Astrocyte (in vitro differentiated cells and primary cell): ENCODE results near the gene ANXA2R. TPM values are rescaled to one million over a fixed set of nuclear protein-coding genes. Genes with fewer than 3 reads are reported as not detected.

ENCODE experiments used
- DNase-seq: peaks from one replicate; pipeline ENCODE4 v3.0.0-alpha.2; 2010; ENCODE audit warnings: low read depth
- FAIRE-seq: peaks from 2 replicates; lab custom pipeline; 2011; peaks lifted over from hg19 to GRCh38; lab: Jason Lieb, UNC
- H2AFZ ChIP-seq: 2 replicates; pipeline ENCODE4 v1.6.0; 2012; ENCODE audit warnings: low read depth, low read length, inconsistent platforms
- H3K27ac ChIP-seq: 2 replicates; pipeline ENCODE4 v1.5.1; 2011; ENCODE audit warnings: low read depth, low read length, inconsistent platforms
- H3K27me3 ChIP-seq: 2 replicates; pipeline ENCODE4 v1.6.0; 2011; ENCODE audit warnings: low read length, inconsistent platforms; ENCODE audit not compliant: insufficient read depth
- H3K36me3 ChIP-seq: 2 replicates; pipeline ENCODE4 v1.5.1; 2011; ENCODE audit warnings: low read length, inconsistent platforms; ENCODE audit not compliant: insufficient read depth
- H3K4me1 ChIP-seq: 2 replicates; pipeline ENCODE4 v1.5.1; 2011; ENCODE audit warnings: low read length, inconsistent platforms; ENCODE audit not compliant: insufficient read depth
- H3K4me2 ChIP-seq: 2 replicates; pipeline ENCODE4 v1.6.0; 2012; ENCODE audit warnings: low read length, inconsistent platforms
- H3K4me3 ChIP-seq: 2 replicates; pipeline ENCODE4 v1.5.1; 2011; ENCODE audit warnings: low read depth, mild to moderate bottlenecking, low read length, inconsistent platforms; ENCODE audit not compliant: insufficient read depth
- H3K79me2 ChIP-seq: 2 replicates; pipeline ENCODE4 v1.6.0; 2012; ENCODE audit warnings: mild to moderate bottlenecking, low read length, inconsistent platforms; ENCODE audit not compliant: insufficient read depth
- H3K9ac ChIP-seq: 2 replicates; pipeline ENCODE4 v1.6.0; 2012; ENCODE audit warnings: mild to moderate bottlenecking, low read length, inconsistent platforms
- H3K9me3 ChIP-seq: 2 replicates; pipeline ENCODE4 v1.5.1; 2012; ENCODE audit warnings: low read depth, mild to moderate bottlenecking, low read length, inconsistent platforms; ENCODE audit not compliant: insufficient read depth
- H4K20me1 ChIP-seq: 2 replicates; pipeline ENCODE4 v1.6.0; 2012; ENCODE audit warnings: low read length, inconsistent platforms; ENCODE audit not compliant: insufficient read depth
- H3K27ac Mint-ChIP-seq: one replicate; pipeline ENCODE4 v1.8.0; 2021; ENCODE audit warnings: mild to moderate bottlenecking, mixed read lengths; ENCODE audit not compliant: unreplicated experiment
- H3K27me3 Mint-ChIP-seq: one replicate; pipeline ENCODE4 v1.8.0; 2021; ENCODE audit warnings: low read depth, mixed read lengths; ENCODE audit not compliant: unreplicated experiment
- H3K36me3 Mint-ChIP-seq: one replicate; pipeline ENCODE4 v1.8.0; 2021; ENCODE audit warnings: low read depth, mixed read lengths; ENCODE audit not compliant: unreplicated experiment
- H3K4me1 Mint-ChIP-seq: one replicate; pipeline ENCODE4 v1.8.0; 2021; ENCODE audit warnings: low read depth, mixed read lengths; ENCODE audit not compliant: unreplicated experiment
- H3K4me3 Mint-ChIP-seq: one replicate; pipeline ENCODE4 v1.8.0; 2021; ENCODE audit warnings: mild to moderate bottlenecking, moderate library complexity, mixed read lengths; ENCODE audit not compliant: unreplicated experiment
- H3K9me3 Mint-ChIP-seq: one replicate; pipeline ENCODE4 v1.8.0; 2021; ENCODE audit warnings: mild to moderate bottlenecking, mixed read lengths; ENCODE audit not compliant: unreplicated experiment
- CTCF ChIP-seq: IDR thresholded peaks from 2 replicates; pipeline ENCODE4 v1.5.1; 2011; ENCODE audit warnings: low read depth, mild to moderate bottlenecking, inconsistent platforms, low read length, moderate library complexity; ENCODE audit not compliant: insufficient read depth
- EZH2 ChIP-seq: IDR thresholded peaks from 2 replicates; pipeline ENCODE4 v1.6.1; 2012; ENCODE audit warnings: mild to moderate bottlenecking, low read length, inconsistent platforms; ENCODE audit not compliant: insufficient read depth
- total RNA-seq: library from RNA; stranded (reverse); gene quantifications from 2 replicates; pipeline ENCODE4 v1.2.1, GENCODE V29; 2021

Gene ANXA2R
- total RNA-seq, 1 donor from 2014 or later = 0.50 TPM

DNA sequence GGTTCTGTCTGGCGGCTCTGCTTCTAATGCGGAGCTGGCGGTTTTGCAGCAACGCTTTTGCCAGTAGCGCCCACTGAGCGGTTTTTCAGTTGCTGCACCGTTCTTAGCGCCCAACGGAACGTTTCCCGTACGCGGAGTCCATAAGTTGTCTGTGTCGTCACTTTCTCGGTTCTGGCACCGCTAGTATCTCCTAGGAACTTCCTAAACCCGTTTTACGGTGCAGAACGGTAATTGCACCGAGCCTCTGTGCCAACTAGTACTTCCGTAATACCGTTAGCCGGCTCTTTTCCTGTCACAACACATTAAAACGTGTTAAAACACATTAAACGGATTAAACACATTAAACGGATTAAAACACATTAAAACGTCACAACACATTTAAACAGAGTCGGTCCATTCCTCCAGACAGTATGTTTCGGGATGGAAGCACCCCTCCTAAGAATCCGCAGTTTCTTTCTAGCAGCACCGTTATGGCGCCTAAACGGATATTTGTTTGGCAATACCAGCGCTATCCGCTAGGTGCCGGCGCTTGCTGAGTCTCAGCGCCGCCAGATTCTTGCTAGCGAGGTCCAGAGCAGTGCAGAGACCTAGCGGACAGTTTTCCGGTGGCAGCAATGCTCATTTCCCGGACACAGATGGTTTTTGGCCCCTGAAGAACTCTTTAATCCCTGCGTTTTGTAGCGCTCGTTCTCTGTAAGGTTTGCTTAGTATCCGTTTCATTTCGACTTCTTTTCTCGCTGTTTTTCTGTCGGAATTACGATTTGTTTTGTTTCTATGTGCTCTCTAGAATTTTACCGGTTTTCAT lies 45.4 kb downstream of the ANXA2R start:
- peak overlapping the region; percentile 86 for H3K27ac ChIP-seq
- no peaks in the 10 kb centered on the region for H4K20me1 ChIP-seq
- Mint-ChIP-seq H3K4me3 (peak overlapping the region; percentile 42), H3K4me1 (no peaks in the 10 kb centered on the region), H3K27ac (no peak overlapping the region), H3K36me3 (no peaks in the 10 kb centered on the region), H3K27me3 (peaks cover 26% of the 10 kb centered on the region), H3K9me3 (peaks cover 10% of the 10 kb centered on the region)
- peak overlapping the region; percentile 88 for H3K4me2 ChIP-seq
- peak overlapping the region; percentile 82 for H3K9ac ChIP-seq
- H3K27me3 ChIP-seq = no peaks in the 10 kb centered on the region
- H3K9me3 ChIP-seq = no peaks in the 10 kb centered on the region
- H3K4me1 ChIP-seq = peaks cover 6% of the 10 kb centered on the region
- TF ChIP-seq EZH2 = no peak
- TF ChIP-seq CTCF = peak; percentile 83
- H3K36me3 ChIP-seq = no peaks in the 10 kb centered on the region
- peak overlapping the region; percentile 74 for H2AFZ ChIP-seq
- peak; percentile 91 for DNase-seq
- peaks cover 27% of the 10 kb centered on the region for H3K79me2 ChIP-seq
- H3K4me3 ChIP-seq = peak overlapping the region; percentile 81
- no peak for FAIRE-seq

- Mint-ChIP-seq H3K27ac (peak overlapping the region; percentile 18), H3K36me3 (no peaks in the 10 kb centered on the region), H3K9me3 (peaks cover 10% of the 10 kb centered on the region), H3K27me3 (peaks cover 22% of the 10 kb centered on the region), H3K4me1 (no peaks in the 10 kb centered on the region), H3K4me3 (peak overlapping the region; percentile 64)
- H3K27ac ChIP-seq = peak overlapping the region; percentile 86
- no peaks in the 10 kb centered on the region for H3K36me3 ChIP-seq
- DNase-seq = no peak
- H3K79me2 ChIP-seq = peaks cover 32% of the 10 kb centered on the region
- no peaks in the 10 kb centered on the region for H3K27me3 ChIP-seq
- H2AFZ ChIP-seq = peak overlapping the region; percentile 70
- peak overlapping the region; percentile 81 for H3K4me3 ChIP-seq
- peak overlapping the region; percentile 88 for H3K4me2 ChIP-seq
- no peaks in the 10 kb centered on the region for H4K20me1 ChIP-seq
- no peak for FAIRE-seq
- peaks cover 6% of the 10 kb centered on the region for H3K4me1 ChIP-seq
- no peaks in the 10 kb centered on the region for H3K9me3 ChIP-seq
- peak overlapping the region; percentile 82 for H3K9ac ChIP-seq
- no peak for TF ChIP-seq EZH2
- no peak for TF ChIP-seq CTCF
Observed at GRCh38 chr5:42994246-42994554, 45.9 kb downstream of the ANXA2R start.
